Stomach (tissue), 4 donors: Measurements from ENCODE around the gene RPP25L.

Experiments
- CTCF ChIP-seq, 7 experiments: fragments of 450-650 bp in 4 of 7; fragments of 200-600 bp in 3 of 7; sonication (generic) in 3 of 7; IDR thresholded peaks; one replicate each; pipeline ENCODE4 v1.5.1; 2016 to 2019; ENCODE audit warnings: antibody characterized with exemption in 7 of 7, control low read depth in 2 of 7, mild to moderate bottlenecking in 1 of 7
- POLR2A ChIP-seq, 4 donors: fragments of 450-650 bp; IDR thresholded peaks; one replicate each; pipeline ENCODE4 v1.6.1; 2016; ENCODE audit warnings: antibody characterized with exemption in 4 of 4, control low read depth in 2 of 4, mild to moderate bottlenecking in 1 of 4, moderate library complexity in 1 of 4
- POLR2AphosphoS5 ChIP-seq, 3 donors: sonication (generic); formaldehyde crosslinking; IDR thresholded peaks; one replicate each; pipeline ENCODE4 v1.6.1; 2016; ENCODE audit warnings: antibody characterized with exemption in 3 of 3

DNA sequence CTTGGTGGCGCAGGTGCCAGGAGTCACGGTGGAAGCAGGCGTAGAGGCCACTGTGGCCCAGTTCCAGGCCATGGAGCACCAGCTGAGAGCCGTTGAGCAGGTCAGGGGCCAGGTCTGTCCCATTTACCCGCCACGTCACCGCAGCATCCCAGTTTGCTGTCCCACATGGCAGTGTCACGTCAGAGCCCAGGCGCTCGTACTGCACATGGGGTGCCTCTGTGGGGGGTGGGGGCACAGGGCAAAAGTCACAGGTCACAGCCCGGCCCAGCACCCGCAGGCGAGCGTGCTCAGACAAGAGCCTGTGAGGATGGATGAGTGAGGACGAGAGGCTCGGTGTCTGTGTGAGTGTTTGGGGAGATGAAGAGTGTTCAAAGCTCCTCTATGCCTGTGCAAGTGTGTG lies 47.3 kb downstream of the RPP25L start:
- TF ChIP-seq CTCF (IDR thresholded peaks at IDR 0.05) (no peak), POLR2AphosphoS5 (IDR thresholded peaks at IDR 0.05) (no peak), POLR2A (IDR thresholded peaks at IDR 0.05) (no peak)
